Stomach (tissue), 4 donors: ENCODE measurements around the gene SPG7.

Experiments used
- CTCF ChIP-seq, 7 experiments: fragments of 450-650 bp in 4 of 7; fragments of 200-600 bp in 3 of 7; sonication (generic) in 3 of 7; IDR thresholded peaks; one replicate each; pipeline ENCODE4 v1.5.1; 2016 to 2019; ENCODE audit warnings: antibody characterized with exemption in 7 of 7, control low read depth in 2 of 7, mild to moderate bottlenecking in 1 of 7
- EP300 ChIP-seq: sonication (generic); formaldehyde crosslinking; IDR thresholded peaks from one replicate; pipeline ENCODE4 v1.6.1; 2017; ENCODE audit warnings: antibody characterized with exemption

- TF ChIP-seq CTCF (IDR thresholded peaks at IDR 0.05) (no peak), EP300 (no peak)
Measured at GRCh38 chr16:89536886-89537548, 28.8 kb downstream of the SPG7 start.
